Hematopoietic multipotent progenitor cell treated with erythropoietin and hydrocortisone succinate and interleukin-3 and kit ligand, for 6 days (in vitro differentiated cells): Measurements from ENCODE around the gene MARCKSL1.

ENCODE experiments used
- DNase-seq: peaks from one replicate; pipeline ENCODE4 v3.0.0-alpha.2; 2015

MARCKSL1 gene

GRCh38 chr1:32352831-32353383 is 16.9 kb upstream of the MARCKSL1 start:
- no peak for DNase-seq

GRCh38 chr1:32352239-32352745 is 16.3 kb upstream of the MARCKSL1 start:
- DNase-seq, result no peak

GRCh38 chr1:32351399-32352238 is 15.6 kb upstream of the MARCKSL1 start:
- peak; percentile 97 for DNase-seq

GRCh38 chr1:32350785-32351398 is 14.9 kb upstream of the MARCKSL1 start:
- DNase-seq, result peak; percentile 89

GRCh38 chr1:32349211-32349708 is 13.2 kb upstream of the MARCKSL1 start:
- no peak for DNase-seq

GRCh38 chr1:32346532-32347157 is 10.6 kb upstream of the MARCKSL1 start:
- DNase-seq, result no peak

- DNase-seq, result peak; percentile 85
Observed at GRCh38 chr1:32345289-32345827, 9.3 kb upstream of the MARCKSL1 start.

- DNase-seq, result no peak
Observed at GRCh38 chr1:32342704-32343103, 6.7 kb upstream of the MARCKSL1 start.

GRCh38 chr1:32341971-32342370 is 5.9 kb upstream of the MARCKSL1 start:
- no peak for DNase-seq

- no peak for DNase-seq
Observed at GRCh38 chr1:32341186-32341757, 5.2 kb upstream of the MARCKSL1 start.

- DNase-seq, result peak; percentile 50
Observed at GRCh38 chr1:32339363-32339978, 3.4 kb upstream of the MARCKSL1 start.

GRCh38 chr1:32338637-32339145 is 2.7 kb upstream of the MARCKSL1 start:
- no peak for DNase-seq

GRCh38 chr1:32337855-32338636 is 2.0 kb upstream of the MARCKSL1 start:
- peak; percentile 58 for DNase-seq

GRCh38 chr1:32336963-32337675 is 1.1 kb upstream of the MARCKSL1 start:
- DNase-seq, result peak; percentile 88

- DNase-seq, result no peak
Observed at GRCh38 chr1:32336591-32336932, 529 bp upstream of the MARCKSL1 start.

GRCh38 chr1:32335535-32335789 is 571 bp downstream of the MARCKSL1 start:
- no peak for DNase-seq

GRCh38 chr1:32334864-32335534 is 1.0 kb downstream of the MARCKSL1 start:
- peak; percentile 72 for DNase-seq

- DNase-seq, result no peak
Observed at GRCh38 chr1:32334274-32334861, 1.7 kb downstream of the MARCKSL1 start.

GRCh38 chr1:32333251-32333963 is 2.6 kb downstream of the MARCKSL1 start:
- no peak for DNase-seq
